Cardiac septum (tissue), 1 donor: ENCODE measurements around the gene PDIA5. TPM values are rescaled to one million over a fixed set of nuclear protein-coding genes. Genes with fewer than 3 reads are reported as not detected.

Experiments used
- DNase-seq: peaks from one replicate; pipeline ENCODE4 v3.0.0-alpha.2; 2020; ENCODE audit warnings: low spot score
- intact Hi-C: fragments of 100-400 bp; cut with DNase I; formaldehyde crosslinking; loops from one replicate; pipeline ENCODE4 v1.14.0; 2022
- total RNA-seq: library from RNA; stranded (reverse); fragmentation: NEBNext Ultra II Directional; extraction: Animal tissue kit (Norgen Biotek cat#: 25700); gene quantifications from one replicate; pipeline ENCODE4 v1.2.1, GENCODE V29; 2021
- donor health status: DM: no; HTN: no; CAD: no.

The PDIA5 gene
- total RNA-seq, 1 donor from 2014 or later: 8.8 TPM

GRCh38 chr3:123066599-123066895 is 278 bp upstream of the PDIA5 start:
- intact Hi-C loops: no loop called here
- DNase-seq: no peak

DNA sequence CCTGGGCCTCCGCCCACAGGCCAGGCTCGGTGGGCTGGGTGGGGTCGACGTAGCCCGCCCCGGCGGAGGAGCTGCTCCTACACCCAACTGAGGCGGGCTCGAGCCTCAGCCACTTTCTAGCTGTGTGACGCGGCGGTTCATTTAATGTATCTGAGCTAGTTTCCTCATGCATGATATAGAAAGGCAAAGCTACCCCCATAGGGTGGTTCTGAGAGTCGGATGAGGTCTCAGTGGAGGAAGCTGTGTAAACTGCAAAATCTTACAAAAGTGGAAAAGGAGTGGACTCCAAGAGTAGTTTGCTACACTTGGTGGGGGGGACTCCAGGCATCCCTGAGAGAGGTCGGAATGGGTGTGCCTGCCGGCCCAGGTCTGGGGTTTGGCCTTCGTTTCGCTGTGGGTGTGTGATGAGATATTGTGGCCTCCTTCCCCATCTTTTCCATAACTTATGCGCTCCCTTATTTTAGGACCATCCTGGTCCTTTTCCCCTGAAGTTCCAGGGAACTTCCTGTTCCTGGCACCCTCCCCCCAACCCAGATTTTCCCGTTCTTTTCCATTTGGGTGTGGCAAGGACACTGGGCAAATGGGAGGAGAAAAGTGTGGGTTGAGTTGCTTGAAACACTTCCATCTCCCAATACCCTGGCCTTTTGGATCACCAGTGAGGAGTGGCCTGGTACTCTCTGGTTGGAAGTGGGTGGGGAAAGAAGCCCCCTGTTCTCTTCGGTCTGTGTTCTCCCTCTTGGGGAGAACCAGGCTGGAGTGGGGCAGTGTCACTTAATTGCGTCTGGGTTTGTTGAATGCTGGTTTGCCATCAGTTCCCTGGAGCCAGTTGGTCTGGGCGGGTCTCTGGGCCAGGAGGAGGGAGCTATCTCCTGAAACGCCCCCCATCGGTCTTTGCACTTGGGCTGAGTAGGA is 1.1 kb downstream of the PDIA5 start:
- intact Hi-C loops: no loop called here
- no peak for DNase-seq

DNA sequence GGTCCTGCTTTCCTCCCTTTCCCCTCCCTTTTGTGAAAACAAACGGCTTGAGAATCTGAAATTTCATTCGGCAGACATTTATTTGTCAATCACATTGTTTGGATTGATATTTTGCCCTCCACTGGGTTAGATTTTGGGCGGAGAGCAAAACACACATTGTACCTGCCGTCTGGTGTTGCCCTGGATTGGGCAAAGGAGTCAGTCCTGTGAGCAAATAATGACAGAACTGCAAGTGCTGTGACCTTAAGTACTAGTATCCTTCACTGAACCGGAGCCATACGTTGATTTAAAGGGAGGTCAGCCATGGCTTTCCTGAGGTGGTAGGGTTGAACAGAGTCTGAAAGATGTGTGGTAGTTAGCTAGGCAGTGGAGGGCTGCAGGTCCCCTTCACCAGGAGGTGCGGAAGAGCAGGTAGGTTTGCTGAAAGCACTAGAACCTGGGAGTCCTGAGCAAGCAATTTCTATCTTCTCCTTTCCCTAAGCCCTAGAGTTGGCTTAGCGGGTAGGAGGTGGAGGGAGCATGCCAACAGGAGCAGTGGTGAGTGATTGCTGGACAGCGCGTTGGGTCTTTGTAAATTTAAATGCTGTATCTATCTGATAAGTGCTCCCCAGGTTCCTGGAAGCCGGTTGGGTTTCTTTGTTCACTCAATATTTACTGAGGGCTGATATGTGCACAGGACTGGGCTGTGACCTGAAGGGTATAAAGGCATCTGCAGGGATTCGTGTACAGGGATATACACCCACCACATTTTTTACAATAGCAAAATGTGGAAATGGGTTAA is 2.0 kb downstream of the PDIA5 start:
- intact Hi-C loops: no loop called here

GRCh38 chr3:123070510-123070909 is 3.7 kb downstream of the PDIA5 start:
- intact Hi-C loops: no loop called here
- no peak for DNase-seq

More for the DNA sequence above, 2.0 kb downstream of the PDIA5 start:
- DNase-seq: no peak

DNA sequence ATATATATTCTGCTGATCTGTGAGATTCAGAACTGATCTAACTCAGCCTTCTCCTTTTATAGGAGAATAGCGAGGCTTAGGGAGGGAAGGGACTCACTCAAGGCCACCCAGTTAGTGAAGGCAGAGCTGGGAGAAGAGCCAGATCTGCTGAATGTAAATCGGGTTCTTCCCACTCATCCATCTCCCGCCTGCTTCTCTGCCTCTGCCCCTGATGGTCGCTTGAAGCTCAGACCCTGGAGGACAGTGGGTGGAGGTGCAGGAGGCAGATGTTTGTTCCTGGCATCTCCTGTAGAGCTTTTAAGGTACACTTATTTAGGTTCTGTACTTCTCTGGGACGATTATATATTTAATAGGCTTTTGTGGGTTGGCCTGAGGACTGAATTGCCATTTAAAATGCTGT is 4.3 kb downstream of the PDIA5 start:
- intact Hi-C loops: no loop called here
- no peak for DNase-seq

- no peak for DNase-seq
- intact Hi-C loops: no loop called here
Observed at GRCh38 chr3:123071581-123071980, 4.8 kb downstream of the PDIA5 start.

- intact Hi-C loops: no loop called here
- DNase-seq: no peak
Observed at GRCh38 chr3:123072152-123072551, 5.3 kb downstream of the PDIA5 start.

GRCh38 chr3:123072564-123072963 is 5.7 kb downstream of the PDIA5 start:
- no peak for DNase-seq
- intact Hi-C loops: no loop called here

DNA sequence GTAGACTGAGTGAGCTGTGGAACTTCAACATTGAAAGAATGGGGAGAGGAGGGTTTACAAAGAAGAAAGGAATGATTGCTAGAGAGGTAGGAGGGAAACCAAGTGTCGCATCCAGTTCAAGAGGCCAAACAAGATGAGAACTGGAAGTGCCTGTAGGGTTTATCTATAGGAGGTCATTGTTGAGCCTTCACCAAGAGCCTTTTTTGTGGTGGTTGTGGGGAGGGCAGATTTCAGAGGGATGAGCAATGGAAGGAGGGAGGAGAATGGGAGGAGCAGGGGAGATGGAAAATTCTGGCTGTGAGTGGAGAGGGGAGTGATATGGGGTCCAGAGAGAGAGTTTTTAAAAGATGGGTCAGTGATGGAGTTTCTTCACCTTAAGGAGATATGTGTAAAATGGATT is 8.5 kb downstream of the PDIA5 start:
- intact Hi-C loops: no loop called here
- no peak for DNase-seq

DNA sequence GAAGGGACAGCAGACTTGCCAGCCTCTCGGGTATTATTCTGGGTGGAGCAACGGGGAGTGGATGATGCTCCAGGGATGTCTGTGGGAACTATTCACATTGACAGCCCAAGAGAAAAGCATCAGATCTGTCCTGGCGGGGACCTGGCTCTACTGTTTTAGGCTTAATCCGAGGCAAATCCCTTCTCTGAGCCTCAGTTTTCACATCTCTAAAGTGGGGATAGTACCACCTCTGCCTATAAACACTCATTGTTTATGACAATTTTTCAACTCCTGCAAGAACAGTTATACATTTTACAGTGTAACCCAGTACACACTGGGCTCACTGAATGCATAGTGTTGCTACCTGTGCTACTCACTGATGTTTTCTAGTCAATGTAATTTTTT is 9.3 kb downstream of the PDIA5 start:
- intact Hi-C loops: no loop called here
- no peak for DNase-seq

- intact Hi-C loops: no loop called here
- no peak for DNase-seq
Observed at GRCh38 chr3:123076496-123077418, 9.9 kb downstream of the PDIA5 start.

DNA sequence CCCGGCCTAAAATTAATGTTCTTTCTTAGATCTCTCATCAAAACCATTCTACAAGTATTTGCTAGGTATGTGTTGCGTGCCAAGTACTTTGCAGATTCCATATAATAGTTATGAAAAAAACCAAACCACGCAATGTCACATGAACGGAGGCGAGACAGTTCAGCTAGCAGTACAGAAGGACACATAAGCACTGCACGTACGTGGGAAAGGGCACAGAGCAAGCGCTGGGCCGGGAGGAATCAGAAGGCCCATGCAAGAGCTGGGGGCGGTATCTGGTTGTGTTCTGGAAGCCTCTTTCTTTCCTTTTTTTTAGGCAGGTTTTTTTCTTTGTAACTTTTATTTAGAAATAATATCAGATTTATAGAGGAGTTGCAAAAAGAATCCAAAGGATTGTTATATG is 11.3 kb downstream of the PDIA5 start:
- intact Hi-C loops: no loop called here
- no peak for DNase-seq

GRCh38 chr3:123080864-123081562 is 14.2 kb downstream of the PDIA5 start:
- intact Hi-C loops: no loop called here
- DNase-seq: no peak

GRCh38 chr3:123081718-123082369 is 15.0 kb downstream of the PDIA5 start:
- intact Hi-C loops: no loop called here
- no peak for DNase-seq

DNA sequence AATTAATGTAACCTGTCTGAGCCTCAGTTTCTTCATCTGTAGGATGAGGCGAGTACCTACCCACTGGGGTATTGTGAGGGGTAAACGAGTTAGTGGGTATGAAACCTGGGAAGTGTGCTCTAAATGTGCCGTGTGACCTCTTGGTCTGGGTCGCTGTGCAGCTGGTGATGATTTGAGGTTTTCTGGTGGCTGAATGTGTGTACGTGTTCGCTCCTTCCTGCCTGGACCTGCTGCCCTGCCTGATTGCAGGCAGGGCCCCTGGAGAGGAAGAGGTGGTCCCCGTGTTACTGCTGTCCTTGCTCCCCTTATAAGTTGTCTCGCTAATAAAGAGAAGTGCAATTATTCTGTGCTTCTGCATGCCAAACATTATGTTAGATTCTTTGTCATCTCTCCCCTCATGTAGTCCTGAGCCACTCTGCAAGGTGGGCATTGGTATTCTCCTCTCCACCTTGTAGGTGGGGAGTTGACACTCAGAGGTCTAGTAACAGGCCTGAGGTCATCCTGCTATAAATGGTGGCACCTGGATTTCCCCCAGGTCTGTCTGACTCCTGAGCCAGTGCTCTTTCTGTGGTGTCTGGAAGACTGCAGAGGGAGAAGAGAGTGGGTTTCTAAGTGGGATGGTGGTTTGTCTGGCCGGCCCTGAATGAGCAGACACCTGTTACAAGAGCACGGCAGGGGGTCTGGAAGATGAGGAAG is 15.7 kb downstream of the PDIA5 start:
- no peak for DNase-seq
- intact Hi-C loops: no loop called here

- no peak for DNase-seq
- intact Hi-C loops: no loop called here
Observed at GRCh38 chr3:123083383-123084124, 16.7 kb downstream of the PDIA5 start.

GRCh38 chr3:123084192-123084591 is 17.4 kb downstream of the PDIA5 start:
- DNase-seq: no peak
- intact Hi-C loops: no loop called here
